Neuronal stem cell (in vitro differentiated cells): ENCODE data around the gene CSHL1.

ENCODE experiments used
- DNase-seq: peaks from one replicate; pipeline ENCODE4 v3.0.0-alpha.2; 2013; ENCODE audit warnings: low spot score
- H2AFZ ChIP-seq: one replicate; pipeline ENCODE4 v1.6.1; 2013; ENCODE audit warnings: mild to moderate bottlenecking, low read length, inconsistent platforms
- H2AK5ac ChIP-seq: 2 replicates; pipeline ENCODE4 v1.6.1; 2013; ENCODE audit warnings: low read depth, mild to moderate bottlenecking, inconsistent platforms, low read length, moderate library complexity, mixed read lengths
- H2BK120ac ChIP-seq: 2 replicates; pipeline ENCODE4 v1.6.1; 2013; ENCODE audit warnings: low read depth, mild to moderate bottlenecking, inconsistent platforms, low read length, moderate library complexity, mixed read lengths
- H2BK12ac ChIP-seq: one replicate; pipeline ENCODE4 v1.6.1; 2013; ENCODE audit warnings: low read length, inconsistent platforms
- H2BK15ac ChIP-seq: 2 replicates; pipeline ENCODE4 v1.6.1; 2013; ENCODE audit warnings: mild to moderate bottlenecking, low read length, inconsistent platforms, mixed read lengths
- H2BK5ac ChIP-seq: one replicate; pipeline ENCODE4 v1.6.1; 2013; ENCODE audit warnings: inconsistent platforms, mild to moderate bottlenecking, low read length, moderate library complexity
- H3K14ac ChIP-seq: one replicate; pipeline ENCODE4 v1.6.1; 2013; ENCODE audit warnings: low read length, inconsistent platforms
- H3K18ac ChIP-seq: 2 replicates; pipeline ENCODE4 v1.6.1; 2013; ENCODE audit warnings: low read length, inconsistent platforms
- H3K23ac ChIP-seq: 2 replicates; pipeline ENCODE4 v1.6.1; 2013; ENCODE audit warnings: low read depth, mild to moderate bottlenecking, mixed read lengths, low read length, inconsistent platforms; ENCODE audit not compliant: poor library complexity
- H3K27ac ChIP-seq: replicated peaks from 3 replicates; pipeline ENCODE4 v1.5.1; 2013; ENCODE audit warnings: low read length, inconsistent platforms
- H3K27me3 ChIP-seq, 3 experiments: 2 replicates each; pipeline ENCODE4 v1.6.1; 2013; ENCODE audit warnings: low read length in 3 of 3, mild to moderate bottlenecking in 2 of 3, inconsistent platforms in 1 of 3, low read depth in 1 of 3, mixed read lengths in 1 of 3, moderate library complexity in 1 of 3; ENCODE audit not compliant: control insufficient read depth in 3 of 3, insufficient read depth in 3 of 3
- H3K36me3 ChIP-seq, 2 donors: replicated peaks in 1 of 2; 2 replicates each; pipeline ENCODE4 v1.6.1; 2013; ENCODE audit warnings: low read length in 2 of 2; ENCODE audit not compliant: control insufficient read depth in 2 of 2, insufficient read depth in 2 of 2
- H3K4ac ChIP-seq: 2 replicates; pipeline ENCODE4 v1.6.1; 2013; ENCODE audit warnings: inconsistent platforms, mild to moderate bottlenecking, low read length, moderate library complexity
- H3K4me1 ChIP-seq, 2 donors: 1 replicate in 1 of 2; 2 replicates in 1 of 2; pipeline ENCODE4 v1.6.1; 2013; ENCODE audit warnings: low read length in 2 of 2, low read depth in 1 of 2; ENCODE audit not compliant: control insufficient read depth in 2 of 2, insufficient read depth in 1 of 2
- H3K4me2 ChIP-seq: one replicate; pipeline ENCODE4 v1.6.1; 2013; ENCODE audit warnings: mild to moderate bottlenecking, low read length, inconsistent platforms; ENCODE audit not compliant: insufficient read depth, poor library complexity, severe bottlenecking
- H3K4me3 ChIP-seq, 2 donors: 2 replicates each; pipeline ENCODE4 v1.5.1; 2013; ENCODE audit warnings: low read length in 2 of 2, mild to moderate bottlenecking in 2 of 2, inconsistent platforms in 1 of 2, moderate library complexity in 1 of 2
- H3K79me1 ChIP-seq: one replicate; pipeline ENCODE4 v1.6.1; 2013; ENCODE audit warnings: low read depth, mild to moderate bottlenecking, inconsistent platforms, low read length, moderate library complexity
- H3K9ac ChIP-seq: one replicate; pipeline ENCODE4 v1.6.1; 2013; ENCODE audit warnings: mild to moderate bottlenecking, low read depth, low read length, inconsistent platforms; ENCODE audit not compliant: poor library complexity
- H3K9me3 ChIP-seq, 2 donors: replicated peaks in 1 of 2; 2 replicates each; pipeline versions ENCODE3 to v1.6.1; 2013; ENCODE audit warnings: low read length in 2 of 2, mild to moderate bottlenecking in 2 of 2, inconsistent platforms in 1 of 2, low read depth in 1 of 2, mixed read lengths in 1 of 2, moderate library complexity in 1 of 2; ENCODE audit not compliant: control insufficient read depth in 2 of 2, insufficient read depth in 1 of 2
- H4K8ac ChIP-seq: one replicate; pipeline ENCODE4 v1.6.1; 2013; ENCODE audit warnings: low read depth, mild to moderate bottlenecking, inconsistent platforms, low read length, moderate library complexity
- H4K91ac ChIP-seq: one replicate; pipeline ENCODE4 v1.6.1; 2013; ENCODE audit warnings: low read length, low read depth, mild to moderate bottlenecking, inconsistent platforms; ENCODE audit not compliant: poor library complexity
- WGBS, 2 donors: extraction: QIAGEN DNeasy Blood & Tissue Kit; methylation state at CpG; one replicate each; pipeline ENCODE4 v1.1.7; 2013; ENCODE audit warnings: missing lambda C conversion rate in 2 of 2, mixed read lengths in 1 of 2; ENCODE audit not compliant: insufficient read length in 2 of 2, insufficient replicate concordance in 1 of 2; ENCODE audit errors: extremely low coverage in 2 of 2; 5-methylcytosine and 5-hydroxymethylcytosine counted together

The CSHL1 gene

DNA sequence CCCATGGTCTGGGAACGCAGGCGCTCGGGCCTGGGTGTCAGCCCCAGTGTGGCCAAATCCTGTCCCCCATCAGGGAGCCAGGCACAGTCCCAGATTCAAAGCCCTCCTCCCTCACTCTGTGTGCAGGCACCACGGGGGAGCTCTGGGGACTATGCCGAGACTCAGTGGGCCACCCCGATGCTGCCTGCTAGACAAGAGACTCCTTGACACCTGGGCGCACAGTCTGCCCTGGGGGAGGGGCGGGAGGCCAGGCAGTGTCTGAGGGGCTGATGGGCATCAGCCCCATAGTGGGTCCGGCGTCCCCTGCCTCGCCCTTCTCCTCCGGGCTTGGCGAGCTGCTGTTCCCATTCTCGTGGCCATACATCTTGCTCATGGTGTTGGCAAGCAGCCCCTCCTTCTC lies 29.5 kb upstream of the CSHL1 start:
- WGBS, 2 donors = no CpG with 5 or more reads among the region's 14 CpGs

DNA sequence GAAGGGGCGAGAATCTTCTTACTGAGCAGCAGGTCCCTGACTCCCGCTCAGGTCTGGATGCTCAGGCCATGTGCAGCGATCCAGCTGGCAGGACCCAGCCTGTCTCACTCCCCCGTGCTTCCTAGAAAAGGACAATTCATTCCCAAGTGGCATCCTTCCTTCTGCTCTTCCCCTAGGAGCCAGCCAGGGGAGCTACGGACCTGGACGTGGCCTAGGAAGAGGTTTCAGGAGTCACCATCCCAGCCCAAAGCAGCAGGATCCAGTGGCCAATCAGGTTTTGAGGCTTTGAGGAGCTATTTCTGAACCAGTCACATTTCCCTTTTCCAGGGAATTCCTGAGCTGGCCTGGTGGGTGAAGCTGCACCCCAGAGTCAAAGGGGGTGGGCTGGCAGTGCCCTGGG lies 28.8 kb upstream of the CSHL1 start:
- H3K23ac ChIP-seq = no peak overlapping the region
- no CpG with 5 or more reads among the region's 6 CpGs for WGBS, 2 donors

More for the DNA sequence above, 29.5 kb upstream of the CSHL1 start:
- Histone ChIP-seq H3K4me1 (peaks cover 0 to 9% of the 10 kb centered on the region in 2 donors), H3K27me3 (peaks cover 0 to 2% (median 0%) of the 10 kb centered on the region in 3 experiments), H4K8ac (no peak overlapping the region), H3K9me3 (peaks cover 0 to 4% of the 10 kb centered on the region in 2 donors), H2BK5ac (no peak overlapping the region), H3K9ac (no peak overlapping the region), H3K18ac (peak overlapping the region; percentile 63), H2BK12ac (no peak overlapping the region), H3K4ac (no peak overlapping the region), H4K91ac (no peak overlapping the region), H3K14ac (peak overlapping the region; percentile 79), H3K23ac (peak overlapping the region; percentile 62), H2BK120ac (no peak overlapping the region), H2BK15ac (no peak overlapping the region), H3K4me3 (no peak overlapping the region), H3K79me1 (peaks cover 2% of the 10 kb centered on the region), H2AK5ac (no peak overlapping the region), H2AFZ (no peak overlapping the region), H3K27ac (no peak overlapping the region), H3K36me3 (peaks cover 0 to 6% of the 10 kb centered on the region in 2 donors), H3K4me2 (no peak overlapping the region)
- DNase-seq = no peak

DNA sequence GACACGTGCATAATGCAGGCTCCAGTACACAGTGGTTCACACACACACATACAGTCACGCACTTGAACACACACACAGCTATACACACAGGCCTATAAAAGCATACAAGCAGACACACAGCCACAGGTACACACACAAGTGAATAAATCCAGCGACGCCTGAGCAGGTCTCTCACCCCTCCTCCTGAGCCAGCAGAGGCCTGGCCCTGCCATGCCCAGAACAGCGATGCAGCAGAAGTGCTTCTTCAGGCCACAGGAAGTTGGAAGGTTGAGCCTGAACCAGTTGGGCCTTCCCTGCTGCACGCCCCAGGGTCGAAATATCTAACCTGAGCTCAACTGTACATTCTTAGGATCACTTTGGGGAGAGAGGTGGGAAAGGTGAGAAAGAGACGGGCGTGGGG lies 28.3 kb upstream of the CSHL1 start:
- H3K23ac ChIP-seq = no peak overlapping the region
- H3K27me3 ChIP-seq = peaks cover 0 to 6% (median 0%) of the 10 kb centered on the region in 3 experiments
- no peak overlapping the region for H4K8ac ChIP-seq
- H3K9ac ChIP-seq = no peak overlapping the region
- no peak overlapping the region for H3K18ac ChIP-seq
- H3K36me3 ChIP-seq = peaks cover 0 to 6% of the 10 kb centered on the region in 2 donors
- H2BK5ac ChIP-seq = no peak overlapping the region
- no peak overlapping the region for H3K4me2 ChIP-seq
- no CpG with 5 or more reads among the region's 9 CpGs for WGBS, 2 donors
- no peak overlapping the region for H4K91ac ChIP-seq
- H3K27ac ChIP-seq = no peak overlapping the region
- no peak overlapping the region for H2BK12ac ChIP-seq
- H2BK120ac ChIP-seq = no peak overlapping the region
- H3K9me3 ChIP-seq = peaks cover 0 to 4% of the 10 kb centered on the region in 2 donors
- no peak overlapping the region for H2AK5ac ChIP-seq
- H3K4me1 ChIP-seq = peaks cover 0 to 9% of the 10 kb centered on the region in 2 donors
- H3K14ac ChIP-seq = peak overlapping the region; percentile 60
- H3K4ac ChIP-seq = no peak overlapping the region
- no peak overlapping the region for H3K4me3 ChIP-seq
- peak overlapping the region; percentile 21 for H2AFZ ChIP-seq
- peaks cover 2% of the 10 kb centered on the region for H3K79me1 ChIP-seq
- no peak for DNase-seq
- peak overlapping the region; percentile 34 for H2BK15ac ChIP-seq

More for the DNA sequence above, 28.8 kb upstream of the CSHL1 start:
- no peak overlapping the region for H3K18ac ChIP-seq
- H2AFZ ChIP-seq = peak overlapping the region; percentile 21
- H2BK5ac ChIP-seq = no peak overlapping the region
- no peak overlapping the region for H4K91ac ChIP-seq
- peaks cover 0 to 9% of the 10 kb centered on the region in 2 donors for H3K4me1 ChIP-seq
- H3K9ac ChIP-seq = no peak overlapping the region
- peak overlapping the region; percentile 60 for H3K14ac ChIP-seq
- H3K36me3 ChIP-seq = peaks cover 0 to 6% of the 10 kb centered on the region in 2 donors
- H4K8ac ChIP-seq = no peak overlapping the region
- H3K4me2 ChIP-seq = no peak overlapping the region
- no peak overlapping the region for H2AK5ac ChIP-seq
- peak overlapping the region; percentile 34 for H2BK15ac ChIP-seq
- H3K27ac ChIP-seq = no peak overlapping the region
- H3K9me3 ChIP-seq = peaks cover 0 to 4% of the 10 kb centered on the region in 2 donors
- DNase-seq = no peak
- H2BK120ac ChIP-seq = no peak overlapping the region
- no peak overlapping the region for H3K4ac ChIP-seq
- H3K27me3 ChIP-seq = peaks cover 0 to 3% (median 0%) of the 10 kb centered on the region in 3 experiments
- no peak overlapping the region for H3K4me3 ChIP-seq
- H2BK12ac ChIP-seq = no peak overlapping the region
- peaks cover 2% of the 10 kb centered on the region for H3K79me1 ChIP-seq

DNA sequence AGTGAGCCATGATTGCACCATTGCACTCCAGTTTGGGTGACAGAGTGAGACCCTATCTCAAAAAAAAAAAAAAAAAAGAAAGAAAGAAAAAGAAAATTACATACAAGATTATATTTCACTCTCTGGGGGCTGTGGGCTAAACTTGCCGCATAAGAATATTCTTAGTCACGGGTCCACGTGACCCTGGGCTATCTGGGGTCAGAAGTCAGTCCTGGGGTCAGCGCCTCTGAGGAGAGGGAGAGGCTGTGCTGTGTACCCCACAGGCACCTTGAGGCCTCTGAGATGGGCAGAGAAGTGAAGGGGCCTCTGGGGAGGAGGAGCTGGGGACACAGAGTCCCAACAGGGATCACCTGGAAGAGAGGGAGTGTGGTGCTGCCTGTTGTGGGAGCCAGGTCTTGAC lies 26.9 kb upstream of the CSHL1 start:
- no peak overlapping the region for H3K23ac ChIP-seq
- no CpG with 5 or more reads among the region's 4 CpGs for WGBS, 2 donors
- no peak overlapping the region for H3K9ac ChIP-seq
- H3K36me3 ChIP-seq = peaks cover 0 to 6% of the 10 kb centered on the region in 2 donors
- no peak overlapping the region for H2BK120ac ChIP-seq
- H2BK15ac ChIP-seq = no peak overlapping the region
- H3K79me1 ChIP-seq = peaks cover 1% of the 10 kb centered on the region
- H3K4me3 ChIP-seq = no peak overlapping the region
- DNase-seq = no peak
- H2AK5ac ChIP-seq = no peak overlapping the region
- H2AFZ ChIP-seq = no peak overlapping the region
- peaks cover 0 to 3% of the 10 kb centered on the region in 2 donors for H3K9me3 ChIP-seq
- no peak overlapping the region for H4K91ac ChIP-seq
- no peak overlapping the region for H2BK12ac ChIP-seq
- no peak overlapping the region for H3K4ac ChIP-seq
- H3K18ac ChIP-seq = peak overlapping the region; percentile 1
- H3K27me3 ChIP-seq = peaks cover 0 to 6% (median 0%) of the 10 kb centered on the region in 3 experiments
- no peak overlapping the region for H3K4me2 ChIP-seq
- no peak overlapping the region for H3K14ac ChIP-seq
- H3K4me1 ChIP-seq = peaks cover 0 to 9% of the 10 kb centered on the region in 2 donors
- H2BK5ac ChIP-seq = no peak overlapping the region
- no peak overlapping the region for H3K27ac ChIP-seq
- H4K8ac ChIP-seq = no peak overlapping the region
